ENCODE results near the gene GOLGA7B. TPM values are rescaled to one million over a fixed set of nuclear protein-coding genes. Genes with fewer than 3 reads are reported as not detected.

GOLGA7B gene
- total RNA-seq, 1 donor from 2014 or later: 2.5 TPM

GRCh38 chr10:97810446-97810845 is 39.2 kb upstream of the GOLGA7B start:
- intact Hi-C loops (cut with DNase I): no loop called here
- H3K27me3 ChIP-seq: no peaks in the 10 kb centered on the region
- no peaks in the 10 kb centered on the region for H3K36me3 ChIP-seq
- H3K4me1 ChIP-seq: no peaks in the 10 kb centered on the region
- TF ChIP-seq POLR2AphosphoS5 (IDR thresholded peaks at IDR 0.05; ENCODE audit: insufficient read depth in 1 of 2, low read depth in 1 of 2) (no peak), POLR2A (IDR thresholded peaks at IDR 0.05) (no peak), CTCF (IDR thresholded peaks at IDR 0.05) (no peak)
- H3K9me3 ChIP-seq: no peaks in the 10 kb centered on the region
- DNase-seq (ENCODE audit: extremely low spot score in 2 of 2): no peak
- no peak overlapping the region for H3K27ac ChIP-seq
- H3K4me3 ChIP-seq: no peak overlapping the region

GRCh38 chr10:97811958-97812357 is 37.7 kb upstream of the GOLGA7B start:
- TF ChIP-seq POLR2A (IDR thresholded peaks at IDR 0.05): no peak
- TF ChIP-seq POLR2AphosphoS5 (IDR thresholded peaks at IDR 0.05; ENCODE audit: insufficient read depth in 1 of 2, low read depth in 1 of 2): no peak
- TF ChIP-seq CTCF (IDR thresholded peaks at IDR 0.05): no peak
- Histone ChIP-seq H3K9me3 (no peaks in the 10 kb centered on the region), H3K4me1 (no peaks in the 10 kb centered on the region), H3K27me3 (no peaks in the 10 kb centered on the region), H3K36me3 (no peaks in the 10 kb centered on the region), H3K4me3 (no peak overlapping the region), H3K27ac (no peak overlapping the region)
- intact Hi-C loops (cut with DNase I): no loop called here
- DNase-seq (ENCODE audit: extremely low spot score in 2 of 2): no peak

- no peaks in the 10 kb centered on the region for H3K4me1 ChIP-seq
- no peaks in the 10 kb centered on the region for H3K36me3 ChIP-seq
- H3K27me3 ChIP-seq: no peaks in the 10 kb centered on the region
- intact Hi-C loops (cut with DNase I): no loop called here
- TF ChIP-seq POLR2A (IDR thresholded peaks at IDR 0.05) (no peak), POLR2AphosphoS5 (IDR thresholded peaks at IDR 0.05; ENCODE audit: insufficient read depth in 1 of 2, low read depth in 1 of 2) (no peak), CTCF (IDR thresholded peaks at IDR 0.05) (no peak)
- DNase-seq (ENCODE audit: extremely low spot score in 2 of 2): no peak
- no peak overlapping the region for H3K4me3 ChIP-seq
- H3K27ac ChIP-seq: no peak overlapping the region
- no peaks in the 10 kb centered on the region for H3K9me3 ChIP-seq
Observed at GRCh38 chr10:97812696-97813095, 36.9 kb upstream of the GOLGA7B start.

GRCh38 chr10:97813311-97813710 is 36.3 kb upstream of the GOLGA7B start:
- Histone ChIP-seq H3K27me3 (no peaks in the 10 kb centered on the region), H3K4me1 (no peaks in the 10 kb centered on the region), H3K27ac (no peak overlapping the region), H3K36me3 (no peaks in the 10 kb centered on the region), H3K4me3 (no peak overlapping the region), H3K9me3 (no peaks in the 10 kb centered on the region)
- DNase-seq (ENCODE audit: extremely low spot score in 2 of 2): no peak
- intact Hi-C loops (cut with DNase I): no loop called here
- TF ChIP-seq CTCF (IDR thresholded peaks at IDR 0.05) (no peak), POLR2A (IDR thresholded peaks at IDR 0.05) (no peak), POLR2AphosphoS5 (IDR thresholded peaks at IDR 0.05; ENCODE audit: insufficient read depth in 1 of 2, low read depth in 1 of 2) (no peak)

GRCh38 chr10:97814996-97815395 is 34.6 kb upstream of the GOLGA7B start:
- Histone ChIP-seq H3K9me3 (no peaks in the 10 kb centered on the region), H3K36me3 (no peaks in the 10 kb centered on the region), H3K27ac (no peak overlapping the region), H3K4me1 (no peaks in the 10 kb centered on the region), H3K4me3 (no peak overlapping the region), H3K27me3 (no peaks in the 10 kb centered on the region)
- intact Hi-C loops (cut with DNase I): no loop called here
- DNase-seq (ENCODE audit: extremely low spot score in 2 of 2): no peak
- TF ChIP-seq POLR2A (IDR thresholded peaks at IDR 0.05) (no peak), POLR2AphosphoS5 (IDR thresholded peaks at IDR 0.05; ENCODE audit: insufficient read depth in 1 of 2, low read depth in 1 of 2) (no peak), CTCF (IDR thresholded peaks at IDR 0.05) (no peak)

Measured in vagina (tissue), 2 donors.